K562 (cell line): ENCODE measurements around the gene TMEM184A. TPM values are rescaled to one million over a fixed set of nuclear protein-coding genes. Genes with fewer than 3 reads are reported as not detected.

Experiments
- ATAC-seq: fragments of 200-7000 bp; cut with Tn5 transposase; 3 replicates; pipeline ENCODE4 v1.9.1; 2020; ENCODE audit warnings: moderate library complexity
- BruUV-seq: library from RNA; stranded (reverse); fragments of 400-500 nt; replicated peaks from 2 replicates; lab custom pipeline; 2021; lab: Mats Ljungman, UMichigan
- CTCF ChIA-PET: fragments of 300-600 bp; formaldehyde crosslinking; extraction: SDS; loops from one replicate; lab custom pipeline; 2021; ENCODE audit warnings: low intra/inter-chr PET ratio; lab: Yijun Ruan, JAX
- POLR2A ChIA-PET: fragments of 300-600, 350-650 bp; sonication (Branson Sonifier 250); formaldehyde crosslinking; extraction: SDS; loops from one replicate; lab custom pipeline; 2021; ENCODE audit warnings: antibody characterized with exemption, inconsistent platforms; lab: Yijun Ruan, JAX
- DNase-seq, 4 experiments: peaks; one replicate each; pipeline versions ENCODE4 v3.0.0 to v3.0.0-alpha.2; 2011 to 2018; ENCODE audit warnings: low spot score in 3 of 4, mixed read lengths in 3 of 4; ENCODE audit errors: extremely low read depth in 1 of 4
- FAIRE-seq: peaks from 2 replicates; lab custom pipeline; 2011; peaks lifted over from hg19 to GRCh38; lab: Jason Lieb, UNC
- H2AFZ ChIP-seq: 2 replicates; pipeline ENCODE4 v1.6.0; 2011; ENCODE audit warnings: low read depth, low read length, control low read depth, inconsistent platforms
- H3K27ac ChIP-seq: fragments of 200-600 bp; 3 replicates; pipeline ENCODE4 v1.8.0; 2011; ENCODE audit warnings: low read depth, mild to moderate bottlenecking, control low read depth, inconsistent platforms, low read length, moderate library complexity, mixed read lengths; ENCODE audit errors: extremely low read depth
- H3K27me3 ChIP-seq, 2 experiments: fragments of 300-600 bp in 1 of 2; 2 replicates in 1 of 2; 3 replicates in 1 of 2; pipeline versions ENCODE4 v1.6.0 to v1.8.0; 2011; ENCODE audit warnings: inconsistent platforms in 2 of 2, low read length in 2 of 2, mild to moderate bottlenecking in 1 of 2, mixed read lengths in 1 of 2, moderate library complexity in 1 of 2; ENCODE audit not compliant: control insufficient read depth in 2 of 2, insufficient read depth in 2 of 2
- H3K36me3 ChIP-seq: fragments of 300-600 bp; 3 replicates; pipeline ENCODE4 v1.8.0; 2011; ENCODE audit warnings: mild to moderate bottlenecking, low read length, inconsistent platforms; ENCODE audit not compliant: control insufficient read depth, insufficient read depth
- H3K4me1 ChIP-seq, 2 experiments: fragments of 200-600 bp in 1 of 2; replicated peaks in 1 of 2; 2 replicates in 1 of 2; 3 replicates in 1 of 2; pipeline versions ENCODE4 v1.5.1 to v1.8.0; 2011; ENCODE audit warnings: inconsistent platforms in 2 of 2, low read length in 2 of 2, mild to moderate bottlenecking in 1 of 2, mixed read lengths in 1 of 2, moderate library complexity in 1 of 2; ENCODE audit not compliant: control insufficient read depth in 2 of 2, insufficient read depth in 2 of 2
- H3K4me2 ChIP-seq: 2 replicates; pipeline ENCODE4 v1.6.1; 2011; ENCODE audit warnings: low read length, control low read depth, inconsistent platforms, mixed read lengths; ENCODE audit not compliant: insufficient read depth
- H3K4me3 ChIP-seq: fragments of 200-600 bp; sonication (generic), shearing (Covaris generic); 2 replicates; pipeline ENCODE4 v1.5.1; 2016; ENCODE audit warnings: control low read depth, inconsistent platforms
- H3K79me2 ChIP-seq: fragments of 200-600 bp; 3 replicates; pipeline ENCODE4 v1.8.0; 2011; ENCODE audit warnings: low read length, inconsistent platforms; ENCODE audit not compliant: control insufficient read depth, insufficient read depth
- H3K9ac ChIP-seq, 2 experiments: 2 replicates each; pipeline versions ENCODE4 v1.6.0 to v1.6.1; 2011; ENCODE audit warnings: low read depth in 2 of 2, low read length in 2 of 2, control low read depth in 1 of 2, inconsistent platforms in 1 of 2, mild to moderate bottlenecking in 1 of 2, mixed read lengths in 1 of 2; ENCODE audit not compliant: insufficient read depth in 1 of 2
- H3K9me1 ChIP-seq: one replicate; pipeline ENCODE4 v1.6.0; 2011; ENCODE audit warnings: inconsistent platforms, mild to moderate bottlenecking, low read length, moderate library complexity; ENCODE audit not compliant: control insufficient read depth, insufficient read depth
- H3K9me3 ChIP-seq: replicated peaks from 2 replicates; pipeline ENCODE4 v1.5.1; 2011; ENCODE audit warnings: low read depth, low read length, inconsistent platforms; ENCODE audit not compliant: control insufficient read depth, insufficient read depth
- H4K20me1 ChIP-seq: replicated peaks from 2 replicates; pipeline ENCODE4 v1.6.1; 2011; ENCODE audit warnings: low read length, inconsistent platforms, mixed read lengths; ENCODE audit not compliant: control insufficient read depth, insufficient read depth
- E2F6 ChIP-seq, 2 experiments: IDR thresholded peaks; 2 replicates each; pipeline ENCODE4 v1.6.1; 2011; ENCODE audit warnings: borderline replicate concordance in 1 of 2, control low read depth in 1 of 2, low read depth in 1 of 2, low read length in 1 of 2, mild to moderate bottlenecking in 1 of 2, mixed read lengths in 1 of 2, moderate library complexity in 1 of 2; ENCODE audit not compliant: insufficient read depth in 1 of 2, insufficient read length in 1 of 2, poor library complexity in 1 of 2, severe bottlenecking in 1 of 2; ENCODE audit errors: extremely low read depth in 1 of 2
- EP300 ChIP-seq: IDR thresholded peaks from 2 replicates; pipeline ENCODE4 v1.6.1; 2012; ENCODE audit warnings: low read length, improper control_type of control experiment
- FOXM1 ChIP-seq, 2 experiments: fragments of 450-650 bp in 1 of 2; sonication (generic) in 1 of 2; formaldehyde crosslinking in 1 of 2; IDR thresholded peaks; 2 replicates each; pipeline versions ENCODE4 v1.6.1 to v1.9.0; 2017 to 2022; ENCODE audit warnings: low read depth in 2 of 2, mild to moderate bottlenecking in 2 of 2, missing genetic modification reagents in 1 of 2, moderate library complexity in 1 of 2
- MNT ChIP-seq, 2 experiments: fragments of 450-650 bp; conservative IDR thresholded peaks; 2 replicates each; pipeline ENCODE4 v1.6.1; 2017; ENCODE audit warnings: mild to moderate bottlenecking in 2 of 2, moderate library complexity in 2 of 2
- SRSF3 ChIP-seq: fragments of 200-400 bp; formaldehyde crosslinking; IDR thresholded peaks from 2 replicates; pipeline ENCODE4 v1.6.1; 2016; ENCODE audit warnings: mild to moderate bottlenecking, low read length, moderate library complexity; ENCODE audit not compliant: insufficient read depth
- ZBED1 ChIP-seq: IDR thresholded peaks from 2 replicates; pipeline ENCODE4 v1.6.1; 2014
- ZFP36 ChIP-seq: fragments of 150-350 bp; IDR thresholded peaks from 2 replicates; pipeline ENCODE4 v1.6.1; 2018; ENCODE audit warnings: low read length, low read depth; ENCODE audit not compliant: partially characterized antibody
- ZNF12 ChIP-seq: sonication (generic); formaldehyde crosslinking; IDR thresholded peaks from 2 replicates; pipeline ENCODE4 v1.4.0; 2020; ENCODE audit warnings: mild to moderate bottlenecking, missing genetic modification reagents
- ZNF217 ChIP-seq: sonication (generic); formaldehyde crosslinking; IDR thresholded peaks from 2 replicates; pipeline ENCODE4 v1.8.0; 2022; ENCODE audit warnings: mild to moderate bottlenecking, missing genetic modification reagents
- WGBS: fragments of 100-300 bp; shearing (Covaris generic); methylation state at CpG from one replicate; pipeline ENCODE4 v1.1.6; 2016; ENCODE audit warnings: low coverage, mixed read lengths; ENCODE audit not compliant: insufficient coverage; ENCODE audit errors: missing lambda C conversion rate; 5-methylcytosine and 5-hydroxymethylcytosine counted together
- in situ Hi-C: fragments of 300-500 bp; cut with MboI; formaldehyde crosslinking; loops from 4 replicates; pipeline ENCODE4 v1.15.0; 2018; ENCODE audit warnings: inconsistent platforms, mixed read lengths
- intact Hi-C: fragments of 100-400 bp; cut with micrococcal nuclease; formaldehyde crosslinking; loops from 2 replicates; pipeline ENCODE4 v1.14.2; 2022
- polyA plus RNA-seq, 8 experiments: library from polyadenylated mRNA; depleted of rRNA in 4 of 8; stranded (reverse) in 5 of 8; unstranded in 3 of 8; fragments of >200 nt; fragmentation: Nextera tagmentation in 2 of 8; fragmentation: Illumina TruSeq in 1 of 8; extraction: Ambion mirVana in 2 of 8; extraction: Trizol in 1 of 8; gene quantifications; 2 replicates each; pipeline versions ENCODE4 v1.2.1 to v1.2.3, GENCODE V29; 2011 to 2014; ENCODE audit warnings: inconsistent platforms in 1 of 8, missing spikeins in 1 of 8
- total RNA-seq, 7 experiments: library from RNA; depleted of rRNA in 6 of 7; stranded (reverse); fragments of >200 nt in 6 of 7; fragmentation: Illumina TruSeq in 2 of 7; extraction: Trizol in 2 of 7; gene quantifications; 2 replicates each; pipeline versions ENCODE4 v1.2.1 to v1.2.3, GENCODE V29; 2011 to 2021; ENCODE audit warnings: low replicate concordance in 1 of 7
- TF ChIP-seq, protein P1 (sequence below): sonication (generic); formaldehyde crosslinking; IDR thresholded peaks from 2 replicates; pipeline ENCODE4 v1.9.0; 2022; ENCODE audit warnings: mild to moderate bottlenecking, missing genetic modification reagents

TMEM184A gene
- total and polyA plus RNA-seq, 9 of the 15 experiments (the other 6 are each of a cell fraction or from before 2014, with no cell fraction given), result 0.10 to 0.18 (median 0.11) TPM; not detected in 6

DNA sequence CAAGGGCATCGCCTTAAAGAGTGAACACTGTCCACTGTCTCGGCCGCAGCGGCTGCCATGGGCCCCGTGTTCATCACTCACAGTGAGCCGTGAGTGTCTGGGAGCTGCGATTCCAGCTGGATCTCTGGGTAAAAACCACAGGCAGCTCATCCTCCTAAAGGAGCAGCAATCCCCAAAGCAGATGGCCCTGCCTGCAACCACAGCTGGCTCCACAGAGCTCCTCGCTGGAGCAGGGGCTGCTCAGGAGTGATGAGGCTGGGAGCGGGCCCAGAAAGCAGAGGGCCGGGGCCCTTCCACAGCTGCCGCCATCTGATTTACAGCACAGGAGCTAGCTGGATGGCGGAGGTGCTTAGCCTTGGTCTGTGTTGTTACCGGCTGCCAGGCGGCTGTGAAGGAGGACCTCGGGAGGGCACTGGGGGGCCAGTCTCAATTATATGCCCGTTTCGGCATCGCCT, 6.6 kb upstream of the TMEM184A start:
- 58% methylated on average over 18 of the region's 18 CpGs for WGBS
- no peak for TF ChIP-seq ZNF217 (CRISPR knock-in tag)
- peak; percentile 29 for TF ChIP-seq ZFP36
- Histone ChIP-seq H3K27ac (no peak overlapping the region), H3K4me3 (no peak overlapping the region), H3K9me1 (no peaks in the 10 kb centered on the region), H3K27me3 (no peaks in the 10 kb centered on the region), H2AFZ (no peak overlapping the region), H3K79me2 (peaks cover 8% of the 10 kb centered on the region; the same call in 1 of the 3 replicates), H3K9me3 (no peaks in the 10 kb centered on the region), H3K4me2 (no peak overlapping the region), H4K20me1 (no peaks in the 10 kb centered on the region), H3K9ac (peak overlapping the region in 1 of 2 experiments; percentile 69; a peak in 2 of 4 replicates), H3K36me3 (peaks cover 24% of the 10 kb centered on the region; the same call in 2 of the 3 replicates), H3K4me1 (peaks cover 10 to 73% of the 10 kb centered on the region in 2 experiments; a peak in 4 of 5 replicates)
- ATAC-seq, result no peak
- ChIA-PET POLR2A (interaction anchor here (0.6 to 1.4 kb wide), 7 partner anchors 9 to 688 kb away, joined by 3 to 6 read pairs (median 3); no protein-coding TSS in a partner anchor), CTCF (no interaction called here)
- no TSS peak for BruUV-seq
- intact Hi-C loops, result no loop called here
- in situ Hi-C loops, result no loop called here
- FAIRE-seq, result no peak
- no peak for DNase-seq

DNA sequence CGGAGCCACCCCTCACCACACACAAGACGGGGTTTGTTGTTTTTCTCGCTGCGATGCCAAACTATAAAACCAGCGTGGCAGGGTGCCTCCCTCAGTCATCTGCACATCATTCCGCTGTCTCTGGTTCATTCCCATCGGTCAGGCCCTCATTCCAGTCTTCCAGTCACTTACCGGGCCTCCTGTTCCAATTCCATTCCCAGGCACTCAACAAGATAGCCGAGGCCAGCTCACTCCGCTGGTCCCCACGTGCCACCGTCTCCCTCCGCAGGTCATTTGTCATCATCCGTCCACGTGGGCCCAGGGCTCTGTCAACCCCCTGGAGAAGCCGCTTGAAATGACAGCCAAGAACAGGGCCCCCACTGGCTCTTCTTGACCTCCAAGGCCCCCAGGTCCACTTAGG, 6.1 kb upstream of the TMEM184A start:
- Histone ChIP-seq H3K4me1 (peaks cover 5 to 69% of the 10 kb centered on the region in 2 experiments; a peak in 4 of 5 replicates), H3K9me1 (no peaks in the 10 kb centered on the region), H3K9ac (peak overlapping the region in 1 of 2 experiments; percentile 69; a peak in 2 of 4 replicates), H3K4me2 (no peak overlapping the region), H3K4me3 (no peak overlapping the region), H3K9me3 (no peaks in the 10 kb centered on the region), H2AFZ (no peak overlapping the region), H3K36me3 (peaks cover 19% of the 10 kb centered on the region; the same call in 2 of the 3 replicates), H3K79me2 (peaks cover 4% of the 10 kb centered on the region; the same call in 1 of the 3 replicates), H3K27me3 (no peaks in the 10 kb centered on the region), H3K27ac (no peak overlapping the region), H4K20me1 (no peaks in the 10 kb centered on the region)
- no peak for DNase-seq
- no peak for FAIRE-seq
- no peak for ATAC-seq
- POLR2A ChIA-PET, result interaction anchor here (0.6 to 1.4 kb wide), 6 partner anchors 8 to 687 kb away, joined by 3 to 6 read pairs (median 3); no protein-coding TSS in a partner anchor
- in situ Hi-C loops (no loop called here), intact Hi-C loops (no loop called here)
- BruUV-seq, result no TSS peak
- CTCF ChIA-PET, result no interaction called here
- WGBS, result 57% methylated on average over 16 of the region's 16 CpGs
- TF ChIP-seq ZNF12 (CRISPR knock-in tag) (no peak), MNT (conservative IDR thresholded peaks at IDR 0.05) (0 out of 4 replicates have a peak, but pooled peaks of 1 of the 2 experiments have one; percentile 31), E2F6 (IDR thresholded peaks at IDR 0.05; ENCODE audit: borderline replicate concordance in 1 of 2, extremely low read depth in 1 of 2, insufficient read depth in 1 of 2, insufficient read length in 1 of 2, low read depth in 1 of 2, low read length in 1 of 2, poor library complexity in 1 of 2, severe bottlenecking in 1 of 2) (peak in 1 of 2 experiments; percentile 34), FOXM1 (IDR thresholded peaks at IDR 0.05; ENCODE audit: low read depth) (no peak), FOXM1 (CRISPR knock-in tag; IDR thresholded peaks at IDR 0.05; ENCODE audit: low read depth) (no peak), EP300 (no peak), SRSF3 (no peak), ZBED1 (no peak)
- TF ChIP-seq, protein P1, sequence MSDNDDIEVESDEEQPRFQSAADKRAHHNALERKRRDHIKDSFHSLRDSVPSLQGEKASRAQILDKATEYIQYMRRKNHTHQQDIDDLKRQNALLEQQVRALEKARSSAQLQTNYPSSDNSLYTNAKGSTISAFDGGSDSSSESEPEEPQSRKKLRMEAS (CRISPR knock-in tag), result 0 out of 2 replicates have a peak, but pooled peaks have one; percentile 38
